ENCODE results near the gene TMEM131L. TPM values are rescaled to one million over a fixed set of nuclear protein-coding genes. Genes with fewer than 3 reads are reported as not detected.

Gene TMEM131L
- total RNA-seq, 1 experiment from 2014 or later = 14.6 TPM

- Histone ChIP-seq H4K20me1 (ENCODE audit: control insufficient read depth, insufficient read depth, insufficient read length) (no peaks in the 10 kb centered on the region), H4K91ac (ENCODE audit: insufficient read length, low read depth, low read length) (peak overlapping the region; percentile 18), H3K4me2 (ENCODE audit: insufficient read depth, insufficient read length, low read length) (no peak overlapping the region), H2BK20ac (ENCODE audit: low read depth, low read length, poor library complexity, severe bottlenecking) (no peak overlapping the region), H3K4ac (ENCODE audit: low read depth, low read length) (no peak overlapping the region), H2BK12ac (ENCODE audit: insufficient read length, low read depth, low read length) (no peak overlapping the region), H3T11ph (ENCODE audit: low read length) (no peak overlapping the region), H3K56ac (ENCODE audit: insufficient read length, low read depth, low read length) (no peak overlapping the region), H2BK15ac (ENCODE audit: low read depth, low read length) (no peak overlapping the region), H3K23me2 (ENCODE audit: insufficient read length, low read depth, low read length, poor library complexity, severe bottlenecking) (no peaks in the 10 kb centered on the region), H2BK5ac (ENCODE audit: insufficient read length, low read length) (no peak overlapping the region), H3K79me2 (ENCODE audit: insufficient read depth, low read length) (no peaks in the 10 kb centered on the region), H2BK120ac (ENCODE audit: low read depth, low read length, poor library complexity, severe bottlenecking) (no peak overlapping the region), H3K9me3 (ENCODE audit: control insufficient read depth, low read depth, low read length) (no peaks in the 10 kb centered on the region), H3K79me1 (ENCODE audit: insufficient read depth, low read depth, low read length, poor library complexity, severe bottlenecking) (no peaks in the 10 kb centered on the region), H3K27ac (ENCODE audit: insufficient read length, low read depth, low read length) (no peak overlapping the region), H4K5ac (ENCODE audit: insufficient read length, low read depth, low read length) (no peak overlapping the region), H3K18ac (ENCODE audit: insufficient read length, low read depth, low read length) (no peak overlapping the region), H3K9ac (ENCODE audit: extremely low read depth, insufficient read length, low read length) (no peak overlapping the region), H3K14ac (ENCODE audit: insufficient read depth, low read length) (no peak overlapping the region), H3K27me3 (ENCODE audit: insufficient read depth, low read length) (no peaks in the 10 kb centered on the region), H3K4me1 (ENCODE audit: insufficient read depth, low read length) (peaks cover 6% of the 10 kb centered on the region; the same call in 1 of the 2 replicates), H3K23ac (ENCODE audit: insufficient read length, low read depth, low read length) (no peak overlapping the region), H2AK5ac (ENCODE audit: insufficient read length, low read length) (no peak overlapping the region), H2AFZ (ENCODE audit: low read length) (no peak overlapping the region), H4K8ac (replicated peaks; ENCODE audit: insufficient read length, low read depth, low read length) (no peak overlapping the region)
- Mint-ChIP-seq H3K27ac (peak overlapping the region in 2 of 3 experiments; percentile 12; a peak in 2 of 7 replicates), H3K36me3 (ENCODE audit: insufficient read depth in 1 of 3, low read depth in 3 of 3) (peaks cover 4 to 13% (median 9%) of the 10 kb centered on the region in 3 experiments; a peak in 4 of 7 replicates), H3K9me3 (no peaks in the 10 kb centered on the region), H3K4me3 (no peak overlapping the region), H3K27me3 (ENCODE audit: low read depth) (no peaks in the 10 kb centered on the region), H3K4me1 (peaks cover 36 to 59% of the 10 kb centered on the region in 2 experiments)
- no peak for TF ChIP-seq CTCF (conservative IDR thresholded peaks at IDR 0.05)
- DNase-seq = no peak
- no CpG with 5 or more reads among the region's 7 CpGs for WGBS (ENCODE audit: extremely low coverage, insufficient read length, low lambda C conversion rate)
Measured at GRCh38 chr4:153541456-153542096, 75.4 kb downstream of the TMEM131L start.

Data from H9 (cell line).